Gastroesophageal sphincter (tissue), 3 donors: ENCODE measurements around the gene IQSEC3.
"Not testable (repeated sequence)": the region's sequence is repeated elsewhere in the genome, so short reads cannot be mapped to it uniquely, and the experiment has no call there.

Source experiments
- CTCF ChIP-seq, 4 experiments: fragments of 200-600 bp in 2 of 4; fragments of 450-650 bp in 2 of 4; sonication (generic) in 1 of 4; IDR thresholded peaks; one replicate each; pipeline ENCODE4 v1.5.1; 2017 to 2019; ENCODE audit warnings: antibody characterized with exemption in 4 of 4, mild to moderate bottlenecking in 2 of 4, moderate library complexity in 2 of 4
- POLR2AphosphoS5 ChIP-seq: sonication (generic); formaldehyde crosslinking; IDR thresholded peaks from one replicate; pipeline ENCODE4 v1.6.1; 2017; ENCODE audit warnings: antibody characterized with exemption

DNA sequence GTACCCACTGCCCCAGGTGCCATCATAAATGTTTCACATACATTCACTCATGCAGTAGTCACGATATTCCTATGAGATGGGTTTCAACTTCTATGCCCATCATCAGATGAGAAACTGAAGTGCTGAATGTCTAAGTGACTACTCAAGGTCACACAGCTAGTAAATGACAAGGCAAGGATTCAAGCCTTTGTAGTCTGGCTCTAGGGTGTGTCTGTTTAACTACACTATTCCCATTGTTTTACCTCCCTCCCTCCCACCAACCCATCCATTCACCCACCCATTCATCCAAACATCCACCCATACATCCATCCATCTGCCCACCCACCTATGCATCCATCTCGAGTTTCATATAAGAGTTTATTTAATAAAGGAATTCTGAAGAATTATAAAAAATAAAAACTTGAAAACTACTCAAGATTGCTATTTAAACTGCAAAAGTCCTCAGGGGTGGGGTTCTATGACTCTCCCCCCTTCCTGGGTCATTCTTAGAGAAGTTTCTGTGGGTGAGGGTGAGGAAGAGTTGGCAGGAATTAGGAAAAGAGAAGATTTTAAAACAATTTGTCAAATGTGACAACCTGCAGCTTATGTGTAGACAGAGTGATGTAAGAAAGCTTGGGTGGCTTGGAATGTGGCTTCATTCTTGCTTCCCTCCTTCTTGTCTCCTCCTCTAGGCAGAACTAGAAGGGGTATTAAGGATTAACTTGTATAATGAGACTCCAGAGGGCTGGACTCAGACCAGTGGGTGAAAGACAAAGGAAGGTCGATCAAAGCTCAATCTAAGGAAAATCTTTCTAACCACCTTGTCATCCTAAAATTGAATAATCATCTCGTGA lies 13.4 kb upstream of the IQSEC3 start:
- TF ChIP-seq CTCF (IDR thresholded peaks at IDR 0.05); POLR2AphosphoS5: not testable (repeated sequence)
